HEK293T (cell line): Measurements from ENCODE around the gene TJP1.

Source experiments
- SP1 ChIP-seq: fragments of 450-650 bp; IDR thresholded peaks from 2 replicates; pipeline ENCODE4 v1.6.1; 2017
- TARDBP ChIP-seq: fragments of 450-650 bp; IDR thresholded peaks from 2 replicates; pipeline ENCODE4 v1.6.1; 2016

DNA sequence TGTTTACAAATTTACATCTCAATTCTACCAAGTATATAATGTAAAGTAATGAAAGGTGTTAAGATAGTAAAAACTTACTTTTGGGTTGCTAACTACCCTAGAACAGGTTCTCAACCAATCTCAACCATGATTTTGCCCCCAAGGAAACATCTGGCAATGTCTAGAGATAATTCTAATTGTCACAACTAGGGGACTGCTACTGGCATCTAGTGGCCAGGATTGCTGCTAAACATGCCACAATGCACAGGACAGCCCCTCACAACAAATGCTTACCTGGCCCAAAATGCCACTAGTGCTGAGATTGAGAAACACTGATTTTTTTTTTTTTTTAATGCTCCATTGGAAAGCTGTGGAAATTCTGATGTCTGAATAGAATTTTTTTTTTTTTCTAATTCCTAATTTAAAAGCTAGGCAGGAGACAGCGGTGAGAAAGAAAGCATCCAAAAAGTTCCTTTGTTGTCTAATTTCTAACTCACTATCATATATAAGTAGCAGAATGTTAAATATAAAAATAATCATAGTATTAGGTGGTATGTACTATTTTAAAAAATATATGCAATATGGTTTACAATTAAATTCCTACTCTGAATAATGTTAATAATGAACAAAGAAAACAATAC lies 81.5 kb downstream of the TJP1 start:
- TF ChIP-seq TARDBP (no peak), SP1 (no peak)
